Uterus (tissue), 2 donors: ENCODE measurements around the gene LRRC72.

Experiments used
- POLR2A ChIP-seq, 2 donors: fragments of 450-650 bp; IDR thresholded peaks; one replicate each; pipeline ENCODE4 v1.6.1; 2016; ENCODE audit warnings: antibody characterized with exemption in 2 of 2, mild to moderate bottlenecking in 1 of 2, moderate library complexity in 1 of 2
- TF ChIP-seq, protein P1 (sequence below), 4 experiments: fragments of 200-600 bp in 2 of 4; fragments of 450-650 bp in 2 of 4; sonication (generic) in 2 of 4; IDR thresholded peaks; one replicate each; pipeline ENCODE4 v1.5.1; 2016 to 2019; ENCODE audit warnings: antibody characterized with exemption in 4 of 4, mild to moderate bottlenecking in 2 of 4, moderate library complexity in 1 of 4

DNA sequence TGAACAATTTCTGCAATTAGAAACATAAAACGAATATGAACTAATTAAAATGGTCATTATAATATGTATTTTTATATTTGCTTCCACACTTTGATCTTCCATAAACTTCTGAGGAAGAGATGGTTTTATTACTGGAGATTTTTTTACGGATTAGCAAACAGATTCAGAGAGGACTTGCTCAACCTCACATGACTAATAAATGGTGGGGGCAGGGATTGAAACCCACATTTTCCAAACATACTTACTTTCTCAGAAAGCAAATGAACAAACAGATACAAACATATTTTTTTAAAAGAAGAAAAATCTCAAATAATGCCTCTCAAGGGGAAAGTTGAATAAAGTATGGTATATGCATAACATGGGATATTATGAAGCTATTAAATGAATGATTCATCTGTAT lies 100.6 kb downstream of the LRRC72 start:
- no peak for TF ChIP-seq POLR2A (IDR thresholded peaks at IDR 0.05)
- TF ChIP-seq, protein P1, sequence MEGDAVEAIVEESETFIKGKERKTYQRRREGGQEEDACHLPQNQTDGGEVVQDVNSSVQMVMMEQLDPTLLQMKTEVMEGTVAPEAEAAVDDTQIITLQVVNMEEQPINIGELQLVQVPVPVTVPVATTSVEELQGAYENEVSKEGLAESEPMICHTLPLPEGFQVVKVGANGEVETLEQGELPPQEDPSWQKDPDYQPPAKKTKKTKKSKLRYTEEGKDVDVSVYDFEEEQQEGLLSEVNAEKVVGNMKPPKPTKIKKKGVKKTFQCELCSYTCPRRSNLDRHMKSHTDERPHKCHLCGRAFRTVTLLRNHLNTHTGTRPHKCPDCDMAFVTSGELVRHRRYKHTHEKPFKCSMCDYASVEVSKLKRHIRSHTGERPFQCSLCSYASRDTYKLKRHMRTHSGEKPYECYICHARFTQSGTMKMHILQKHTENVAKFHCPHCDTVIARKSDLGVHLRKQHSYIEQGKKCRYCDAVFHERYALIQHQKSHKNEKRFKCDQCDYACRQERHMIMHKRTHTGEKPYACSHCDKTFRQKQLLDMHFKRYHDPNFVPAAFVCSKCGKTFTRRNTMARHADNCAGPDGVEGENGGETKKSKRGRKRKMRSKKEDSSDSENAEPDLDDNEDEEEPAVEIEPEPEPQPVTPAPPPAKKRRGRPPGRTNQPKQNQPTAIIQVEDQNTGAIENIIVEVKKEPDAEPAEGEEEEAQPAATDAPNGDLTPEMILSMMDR (IDR thresholded peaks at IDR 0.05) = no peak
